ENCODE results near the gene HDGFL1.

GRCh38 chr6:22613695-22614094 is 44.3 kb downstream of the HDGFL1 start:
- TF ChIP-seq CTCF (conservative IDR thresholded peaks at IDR 0.05; ENCODE audit: low read depth, low read length) = no peak
- TF ChIP-seq EZH2 (IDR thresholded peaks at IDR 0.05; ENCODE audit: low read length, unreplicated experiment) = no peak
